ENCODE data around the gene PRR36. TPM values are rescaled to one million over a fixed set of nuclear protein-coding genes. Genes with fewer than 3 reads are reported as not detected.
A peak's percentile ranks its signal among the peaks of the same experiment; 100 is the strongest.

PRR36 gene
- total RNA-seq, 2 donors from 2014 or later, result 0.22 to 0.37 TPM

DNA sequence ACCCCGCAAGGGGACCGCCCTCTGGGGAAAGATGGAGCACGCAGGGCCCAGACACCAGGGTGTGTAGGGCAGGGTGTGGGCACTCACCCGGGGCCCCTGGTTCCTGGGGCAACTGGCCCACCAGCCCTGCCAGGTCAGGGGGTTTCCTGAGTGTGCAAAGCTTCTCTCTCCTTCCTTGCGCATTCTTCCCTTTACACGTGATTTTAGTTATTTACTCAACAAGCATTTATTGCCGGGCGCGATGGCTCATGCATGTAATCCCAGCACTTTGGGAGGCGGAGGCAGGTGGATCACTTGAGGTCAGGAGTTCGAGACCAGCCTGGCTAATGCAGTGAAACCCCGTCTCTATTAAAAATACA lies 20.4 kb downstream of the PRR36 start:
- no peaks in the 10 kb centered on the region for H3K9me3 ChIP-seq
- DNase-seq, result no peak
- H3K27me3 ChIP-seq, result no peaks in the 10 kb centered on the region
- H3K36me3 ChIP-seq, result no peaks in the 10 kb centered on the region
- TF ChIP-seq, protein P1, sequence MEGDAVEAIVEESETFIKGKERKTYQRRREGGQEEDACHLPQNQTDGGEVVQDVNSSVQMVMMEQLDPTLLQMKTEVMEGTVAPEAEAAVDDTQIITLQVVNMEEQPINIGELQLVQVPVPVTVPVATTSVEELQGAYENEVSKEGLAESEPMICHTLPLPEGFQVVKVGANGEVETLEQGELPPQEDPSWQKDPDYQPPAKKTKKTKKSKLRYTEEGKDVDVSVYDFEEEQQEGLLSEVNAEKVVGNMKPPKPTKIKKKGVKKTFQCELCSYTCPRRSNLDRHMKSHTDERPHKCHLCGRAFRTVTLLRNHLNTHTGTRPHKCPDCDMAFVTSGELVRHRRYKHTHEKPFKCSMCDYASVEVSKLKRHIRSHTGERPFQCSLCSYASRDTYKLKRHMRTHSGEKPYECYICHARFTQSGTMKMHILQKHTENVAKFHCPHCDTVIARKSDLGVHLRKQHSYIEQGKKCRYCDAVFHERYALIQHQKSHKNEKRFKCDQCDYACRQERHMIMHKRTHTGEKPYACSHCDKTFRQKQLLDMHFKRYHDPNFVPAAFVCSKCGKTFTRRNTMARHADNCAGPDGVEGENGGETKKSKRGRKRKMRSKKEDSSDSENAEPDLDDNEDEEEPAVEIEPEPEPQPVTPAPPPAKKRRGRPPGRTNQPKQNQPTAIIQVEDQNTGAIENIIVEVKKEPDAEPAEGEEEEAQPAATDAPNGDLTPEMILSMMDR (IDR thresholded peaks at IDR 0.05), result no peak
- H3K4me3 ChIP-seq, result no peak overlapping the region
- no peak overlapping the region for H3K27ac ChIP-seq
- intact Hi-C loops (cut with DNase I), result loop anchor here (10.0 kb wide), 1 partner anchor 71 kb away; the partner anchor contains the start of genes CTXN1 and SNAPC2
- no peak overlapping the region for H3K9ac ChIP-seq (ENCODE audit: low read depth in 2 of 2, low read length in 2 of 2)
- H3K4me1 ChIP-seq, result peaks cover 10% of the 10 kb centered on the region

DNA sequence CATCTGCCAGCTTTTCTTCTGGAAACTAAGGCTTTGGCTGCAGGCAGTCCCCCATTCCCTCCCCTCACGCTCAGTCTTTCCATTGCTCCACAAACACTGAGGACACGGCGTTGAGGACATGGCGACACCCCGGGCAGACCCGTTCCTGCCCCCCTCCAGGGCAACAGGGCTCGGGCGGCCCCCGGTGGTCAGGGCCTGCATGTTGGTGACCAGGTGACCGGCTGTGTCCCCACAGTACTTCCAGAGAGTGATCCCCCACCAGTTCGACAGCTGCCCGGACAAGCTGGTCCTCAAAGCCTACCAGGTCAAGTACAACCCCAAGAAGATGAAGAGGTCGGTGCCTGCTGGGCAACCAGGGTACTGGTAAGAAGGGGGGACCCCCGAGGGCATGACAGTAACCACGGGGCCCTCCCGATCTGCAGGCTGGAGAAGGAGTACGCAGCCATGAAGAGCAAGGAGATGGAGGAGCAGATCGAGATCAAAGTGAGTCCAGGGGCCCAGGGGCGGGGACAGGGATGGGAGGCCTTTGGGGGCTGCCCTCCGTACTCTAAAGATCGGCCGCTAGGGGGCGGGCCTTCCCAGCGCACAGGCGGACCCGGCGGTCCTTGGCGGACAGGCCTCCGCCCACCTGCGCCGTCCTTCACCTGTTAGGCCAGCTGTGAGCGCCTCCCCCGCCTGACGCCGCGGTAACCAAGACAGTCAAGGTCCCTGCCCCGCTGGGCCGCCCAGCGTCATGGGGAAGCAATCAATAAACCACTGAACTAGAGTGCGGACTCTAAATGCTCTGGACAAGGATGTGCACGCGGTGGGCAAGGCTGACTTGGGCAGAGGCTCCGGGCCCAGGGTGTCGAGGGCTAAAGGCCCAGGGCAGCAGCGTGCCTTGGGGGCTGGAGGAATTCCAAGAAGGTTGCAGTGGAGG lies 21.1 kb downstream of the PRR36 start:
- no peak overlapping the region for H3K4me3 ChIP-seq
- H3K9ac ChIP-seq (ENCODE audit: low read depth in 2 of 2, low read length in 2 of 2), result no peak overlapping the region
- intact Hi-C loops (cut with DNase I), result loop anchor here (10.0 kb wide), 1 partner anchor 72 kb away; the partner anchor contains the start of genes CTXN1 and SNAPC2
- peak; percentile 86 for DNase-seq
- no peaks in the 10 kb centered on the region for H3K27me3 ChIP-seq
- H3K27ac ChIP-seq, result no peak overlapping the region
- TF ChIP-seq, protein P1 (IDR thresholded peaks at IDR 0.05), result peak; percentile 85
- no peaks in the 10 kb centered on the region for H3K36me3 ChIP-seq
- no peaks in the 10 kb centered on the region for H3K9me3 ChIP-seq
- peaks cover 10% of the 10 kb centered on the region for H3K4me1 ChIP-seq

DNA sequence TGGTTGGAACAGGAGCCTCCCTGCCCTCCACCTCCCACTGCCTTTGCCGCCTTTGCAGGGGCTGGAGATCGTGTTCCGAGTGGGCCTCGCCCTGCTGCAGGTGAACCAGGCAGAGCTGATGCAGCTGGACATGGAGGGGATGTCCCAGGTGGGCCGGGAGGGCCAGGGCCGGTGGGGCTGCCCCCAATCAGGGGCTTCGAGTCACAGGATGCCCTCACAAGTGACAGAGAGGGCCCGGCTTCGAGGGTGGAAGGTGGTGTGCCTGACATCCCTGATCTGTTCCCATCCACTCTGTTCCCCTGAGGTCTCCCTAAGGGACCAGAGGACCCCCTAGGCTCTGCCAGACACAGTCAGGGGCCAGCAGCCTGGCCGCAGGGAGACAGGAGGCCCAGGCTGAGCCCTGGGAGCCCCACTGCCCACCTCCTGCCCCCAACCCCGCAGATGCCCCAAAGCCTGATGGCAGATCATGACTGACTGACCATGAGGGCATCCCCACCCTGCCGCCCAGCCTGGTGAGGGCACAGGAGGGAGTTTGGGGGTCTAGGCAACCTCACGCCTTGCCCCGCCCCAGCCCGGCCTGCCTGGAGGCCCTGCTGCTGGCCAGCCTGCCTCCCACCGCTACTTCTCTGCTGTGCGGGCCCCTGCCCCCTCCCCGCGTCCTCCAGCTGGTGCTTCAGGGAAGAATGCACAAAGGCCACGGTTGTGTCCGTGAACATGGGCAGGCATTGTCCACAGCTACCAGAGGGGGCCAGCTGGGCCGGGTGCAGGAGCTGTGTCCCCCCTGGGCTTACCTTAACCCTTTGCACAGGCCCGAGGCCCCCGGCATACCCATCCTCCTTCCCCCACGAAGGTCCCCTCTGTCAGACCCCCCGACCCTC lies 22.3 kb downstream of the PRR36 start:
- peaks cover 10% of the 10 kb centered on the region for H3K4me1 ChIP-seq
- H3K36me3 ChIP-seq, result no peaks in the 10 kb centered on the region
- DNase-seq, result no peak
- TF ChIP-seq, protein P1 (IDR thresholded peaks at IDR 0.05), result no peak
- H3K27ac ChIP-seq, result no peak overlapping the region
- H3K9me3 ChIP-seq, result no peaks in the 10 kb centered on the region
- H3K27me3 ChIP-seq, result no peaks in the 10 kb centered on the region
- intact Hi-C loops (cut with DNase I), result loop anchor here (10.0 kb wide), 1 partner anchor 73 kb away; the partner anchor contains the start of genes CTXN1 and SNAPC2
- no peak overlapping the region for H3K4me3 ChIP-seq
- H3K9ac ChIP-seq (ENCODE audit: low read depth in 2 of 2, low read length in 2 of 2), result no peak overlapping the region

DNA sequence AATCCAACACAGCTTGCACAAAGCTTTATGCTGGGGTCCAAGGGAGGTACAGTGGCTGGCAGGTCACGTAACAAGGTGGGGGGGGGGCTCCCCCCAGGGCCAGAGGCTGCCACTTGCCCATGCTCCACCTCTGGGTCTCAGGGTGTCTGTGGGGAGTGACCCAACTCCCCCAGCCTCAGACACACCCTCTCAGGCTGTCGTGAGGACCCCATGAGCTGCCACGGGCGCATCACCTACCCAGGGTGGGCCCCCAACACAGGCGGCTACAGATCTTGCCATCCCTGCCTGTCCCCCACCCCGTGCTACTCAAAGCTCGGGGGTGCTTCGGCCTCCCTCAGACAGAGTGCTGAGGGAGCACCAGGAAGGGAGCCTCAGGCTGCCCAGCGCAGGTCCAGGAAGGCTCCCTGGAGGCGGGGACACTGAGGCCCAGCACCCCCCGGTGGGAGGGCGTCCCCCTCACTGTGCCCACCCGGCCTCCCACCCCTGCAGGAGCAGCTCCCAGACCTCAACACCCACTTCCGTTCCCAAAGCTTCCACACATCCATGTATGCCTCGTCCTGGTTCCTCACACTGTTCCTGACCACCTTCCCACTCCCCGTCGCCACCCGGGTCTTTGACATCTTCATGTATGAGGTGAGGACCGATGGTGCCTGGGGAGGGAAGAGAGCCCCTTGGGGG lies 23.1 kb downstream of the PRR36 start:
- intact Hi-C loops (cut with DNase I), result loop anchor here (10.0 kb wide), 1 partner anchor 74 kb away; the partner anchor contains the start of genes CTXN1 and SNAPC2

More for the DNA sequence above, 23.1 kb downstream of the PRR36 start:
- TF ChIP-seq, protein P1 (IDR thresholded peaks at IDR 0.05), result no peak
- no peak for DNase-seq
- Histone ChIP-seq H3K27ac (no peak overlapping the region), H3K36me3 (no peaks in the 10 kb centered on the region), H3K9ac (ENCODE audit: low read depth in 2 of 2, low read length in 2 of 2) (no peak overlapping the region), H3K4me3 (no peak overlapping the region), H3K9me3 (no peaks in the 10 kb centered on the region), H3K27me3 (no peaks in the 10 kb centered on the region), H3K4me1 (peaks cover 10% of the 10 kb centered on the region)

All from colonic mucosa (tissue), 4 donors.